Endothelial cell of umbilical vein (primary cell): Measurements from ENCODE around the gene LAMB3. TPM values are rescaled to one million over a fixed set of nuclear protein-coding genes. Genes with fewer than 3 reads are reported as not detected.

Experiments used
- BruUV-seq: library from RNA; stranded (reverse); fragments of 400-500 nt; replicated peaks from 2 replicates; lab custom pipeline; 2021; lab: Mats Ljungman, UMichigan
- CTCF ChIA-PET: fragments of 300-600, 350-600 bp; sonication (Branson Sonifier 250); formaldehyde crosslinking; loops from one replicate; lab custom pipeline; 2021; ENCODE audit warnings: antibody characterized with exemption, inconsistent platforms; lab: Charles Lee
- POLR2A ChIA-PET: fragments of 300-600, 350-600 bp; sonication (Branson Sonifier 250); formaldehyde crosslinking; loops from one replicate; lab custom pipeline; 2021; ENCODE audit warnings: antibody characterized with exemption, inconsistent platforms; lab: Charles Lee
- DNase-seq: peaks from one replicate; pipeline ENCODE4 v3.0.0-alpha.2; 2011; ENCODE audit warnings: low read depth, low spot score
- FAIRE-seq: peaks from 2 replicates; lab custom pipeline; 2011; peaks lifted over from hg19 to GRCh38; lab: Jason Lieb, UNC
- H2AFZ ChIP-seq: 2 replicates; pipeline ENCODE4 v1.6.0; 2012; ENCODE audit warnings: low read depth, low read length, control low read depth, inconsistent platforms
- H3K27ac ChIP-seq: 2 replicates; pipeline ENCODE4 v1.5.1; 2011; ENCODE audit warnings: low read depth, mild to moderate bottlenecking, control low read depth, low read length, moderate library complexity; ENCODE audit not compliant: insufficient read depth
- H3K27me3 ChIP-seq, 2 experiments: 2 replicates each; pipeline versions ENCODE4 v1.6.0 to v1.6.1; 2011; ENCODE audit warnings: low read length in 2 of 2, mixed read lengths in 1 of 2; ENCODE audit not compliant: control insufficient read depth in 2 of 2, insufficient read depth in 2 of 2
- H3K36me3 ChIP-seq, 2 experiments: 2 replicates in 1 of 2; 3 replicates in 1 of 2; pipeline ENCODE4 v1.5.1; 2011; ENCODE audit warnings: low read length in 2 of 2, mild to moderate bottlenecking in 1 of 2, moderate library complexity in 1 of 2; ENCODE audit not compliant: control insufficient read depth in 2 of 2, insufficient read depth in 2 of 2; ENCODE audit errors: extremely low read depth in 1 of 2
- H3K4me1 ChIP-seq: 3 replicates; pipeline ENCODE4 v1.5.1; 2011; ENCODE audit warnings: mild to moderate bottlenecking, low read length; ENCODE audit not compliant: control insufficient read depth, insufficient read depth; ENCODE audit errors: extremely low read depth
- H3K4me2 ChIP-seq: 2 replicates; pipeline ENCODE4 v1.6.1; 2011; ENCODE audit warnings: low read length, control low read depth, mixed read lengths; ENCODE audit not compliant: insufficient read depth
- H3K4me3 ChIP-seq, 3 experiments: fragments of 200-600 bp in 1 of 3; sonication (generic), shearing (Covaris generic) in 1 of 3; replicated peaks in 1 of 3; 2 replicates each; pipeline ENCODE4 v1.5.1; 2011 to 2016; ENCODE audit warnings: control low read depth in 3 of 3, low read length in 3 of 3, mild to moderate bottlenecking in 2 of 3, inconsistent platforms in 1 of 3, low read depth in 1 of 3, moderate library complexity in 1 of 3; ENCODE audit not compliant: insufficient read depth in 1 of 3
- H3K79me2 ChIP-seq: 2 replicates; pipeline ENCODE4 v1.6.0; 2012; ENCODE audit warnings: low read length, inconsistent platforms; ENCODE audit not compliant: control insufficient read depth, insufficient read depth
- H3K9ac ChIP-seq: replicated peaks from 2 replicates; pipeline ENCODE3; 2011; ENCODE audit warnings: low read length, control low read depth; ENCODE audit not compliant: insufficient read depth; ENCODE audit errors: extremely low read depth
- H3K9me1 ChIP-seq: replicated peaks from 3 replicates; pipeline ENCODE4 v1.6.0; 2011; ENCODE audit warnings: mild to moderate bottlenecking, low read length; ENCODE audit not compliant: control insufficient read depth, insufficient read depth; ENCODE audit errors: extremely low read depth
- H3K9me3 ChIP-seq: replicated peaks from 2 replicates; pipeline ENCODE4 v1.5.1; 2012; ENCODE audit warnings: low read length, inconsistent platforms; ENCODE audit not compliant: control insufficient read depth, insufficient read depth
- H4K20me1 ChIP-seq: replicated peaks from 2 replicates; pipeline ENCODE3; 2011; ENCODE audit warnings: mild to moderate bottlenecking, low read length; ENCODE audit not compliant: control insufficient read depth, insufficient read depth; ENCODE audit errors: extremely low read depth
- EZH2 ChIP-seq: IDR thresholded peaks from 2 replicates; pipeline ENCODE4 v1.6.1; 2012; ENCODE audit warnings: borderline replicate concordance, low read depth, mild to moderate bottlenecking, moderate library complexity, low read length, inconsistent platforms; ENCODE audit not compliant: severe bottlenecking
- FOS ChIP-seq: IDR thresholded peaks from 2 replicates; pipeline ENCODE4 v1.6.1; 2011; ENCODE audit warnings: mild to moderate bottlenecking, low read length, moderate library complexity, borderline replicate concordance; ENCODE audit not compliant: insufficient read depth
- GATA2 ChIP-seq: IDR thresholded peaks from 2 replicates; pipeline ENCODE4 v1.7.0; 2011; ENCODE audit warnings: low read depth, mild to moderate bottlenecking, moderate library complexity, mixed read lengths, low read length; ENCODE audit not compliant: insufficient read length, insufficient read depth
- JUN ChIP-seq: IDR thresholded peaks from 2 replicates; pipeline ENCODE4 v1.6.1; 2011; ENCODE audit warnings: borderline replicate concordance, low read depth; ENCODE audit not compliant: insufficient read length, insufficient read depth
- MAX ChIP-seq: IDR thresholded peaks from 2 replicates; pipeline ENCODE4 v1.6.1; 2011; ENCODE audit not compliant: insufficient read depth, insufficient read length
- MYC ChIP-seq: IDR thresholded peaks from one replicate; pipeline ENCODE4 v1.6.1; 2011; ENCODE audit warnings: mild to moderate bottlenecking, low read depth, low read length
- POLR2A ChIP-seq: IDR thresholded peaks from 2 replicates; pipeline ENCODE4 v1.6.1; 2012; ENCODE audit warnings: low read depth, mild to moderate bottlenecking, control low read depth, low read length
- POLR2AphosphoS5 ChIP-seq: IDR thresholded peaks from 2 replicates; pipeline ENCODE4 v1.6.1; 2012; ENCODE audit warnings: low read depth, mild to moderate bottlenecking, control low read depth, low read length, moderate library complexity; ENCODE audit not compliant: insufficient read depth
- dilution Hi-C: fragments of 300-500 bp; cut with MboI; formaldehyde crosslinking; loops from one replicate; pipeline ENCODE4 v1.15.0; 2019; ENCODE audit warnings: low sequenced_read_pairs; ENCODE audit not compliant: extremely low pct_ligation_motif_present
- intact Hi-C: fragments of 100-400 bp; cut with micrococcal nuclease; formaldehyde crosslinking; loops from one replicate; pipeline ENCODE4 v1.10.0; 2022
- polyA plus RNA-seq, 4 experiments: library from polyadenylated mRNA; depleted of rRNA in 3 of 4; stranded (reverse) in 3 of 4; unstranded in 1 of 4; fragments of >200 nt; gene quantifications; 2 replicates each; pipeline versions ENCODE4 v1.2.1 to v1.2.3, GENCODE V29; 2011 to 2012; ENCODE audit warnings: missing spikeins in 1 of 4
- total RNA-seq: library from RNA; stranded (reverse); gene quantifications from 2 replicates; pipeline ENCODE4 v1.2.3, GENCODE V29; 2021
- TF ChIP-seq, protein P1 (sequence below), 2 donors: IDR thresholded peaks; 1 replicate in 1 of 2; 2 replicates in 1 of 2; pipeline ENCODE4 v1.5.1; 2011; ENCODE audit warnings: low read length in 2 of 2, mild to moderate bottlenecking in 2 of 2, moderate library complexity in 2 of 2, control low read depth in 1 of 2, inconsistent platforms in 1 of 2, low read depth in 1 of 2; ENCODE audit not compliant: insufficient read depth in 1 of 2; ENCODE audit errors: extremely low read depth in 1 of 2

The LAMB3 gene
- total and polyA plus RNA-seq, 2 donors (not counting 3 experiments of a cell fraction or from before 2014, with no cell fraction given), result 2.6 to 3.1 TPM

- POLR2A ChIA-PET, result no interaction called here
- FAIRE-seq, result no peak
These were observed 34.1 kb upstream of the LAMB3 start for GRCh38 chr1:209686322-209686721.

More at GRCh38 chr1:209686322-209686721, 34.1 kb upstream of the LAMB3 start:
- CTCF ChIA-PET, result interaction anchor here (0.7 to 1.1 kb wide), 3 partner anchors 33 to 59 kb away, joined by 3 to 4 read pairs (median 3); no protein-coding TSS in a partner anchor
- Histone ChIP-seq H3K79me2 (no peaks in the 10 kb centered on the region), H3K27ac (no peak overlapping the region), H3K27me3 (peaks cover 11 to 18% of the 10 kb centered on the region in 2 experiments), H3K9me1 (no peaks in the 10 kb centered on the region), H3K4me3 (no peak overlapping the region), H3K9me3 (no peaks in the 10 kb centered on the region), H3K4me1 (no peaks in the 10 kb centered on the region), H3K9ac (no peak overlapping the region), H2AFZ (no peak overlapping the region), H4K20me1 (no peaks in the 10 kb centered on the region), H3K36me3 (no peaks in the 10 kb centered on the region), H3K4me2 (no peak overlapping the region)
- TF ChIP-seq POLR2A (no peak), EZH2 (no peak), POLR2AphosphoS5 (no peak), GATA2 (no peak), JUN (no peak), MAX (no peak), FOS (no peak), MYC (no peak)
- TF ChIP-seq, protein P1, sequence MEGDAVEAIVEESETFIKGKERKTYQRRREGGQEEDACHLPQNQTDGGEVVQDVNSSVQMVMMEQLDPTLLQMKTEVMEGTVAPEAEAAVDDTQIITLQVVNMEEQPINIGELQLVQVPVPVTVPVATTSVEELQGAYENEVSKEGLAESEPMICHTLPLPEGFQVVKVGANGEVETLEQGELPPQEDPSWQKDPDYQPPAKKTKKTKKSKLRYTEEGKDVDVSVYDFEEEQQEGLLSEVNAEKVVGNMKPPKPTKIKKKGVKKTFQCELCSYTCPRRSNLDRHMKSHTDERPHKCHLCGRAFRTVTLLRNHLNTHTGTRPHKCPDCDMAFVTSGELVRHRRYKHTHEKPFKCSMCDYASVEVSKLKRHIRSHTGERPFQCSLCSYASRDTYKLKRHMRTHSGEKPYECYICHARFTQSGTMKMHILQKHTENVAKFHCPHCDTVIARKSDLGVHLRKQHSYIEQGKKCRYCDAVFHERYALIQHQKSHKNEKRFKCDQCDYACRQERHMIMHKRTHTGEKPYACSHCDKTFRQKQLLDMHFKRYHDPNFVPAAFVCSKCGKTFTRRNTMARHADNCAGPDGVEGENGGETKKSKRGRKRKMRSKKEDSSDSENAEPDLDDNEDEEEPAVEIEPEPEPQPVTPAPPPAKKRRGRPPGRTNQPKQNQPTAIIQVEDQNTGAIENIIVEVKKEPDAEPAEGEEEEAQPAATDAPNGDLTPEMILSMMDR (IDR thresholded peaks at IDR 0.05; ENCODE audit: extremely low read depth in 1 of 2, insufficient read depth in 1 of 2, low read depth in 1 of 2, low read length in 2 of 2), result no peak
- intact Hi-C loops (no loop called here), dilution Hi-C loops (loop anchor here (25.0 kb wide), 1 partner anchor 99 kb away; the partner anchor contains the start of gene CAMK1G)
- BruUV-seq, result no TSS peak
- DNase-seq, result no peak
